WTC11 (cell line): ENCODE results near the gene TRMT44. TPM values are rescaled to one million over a fixed set of nuclear protein-coding genes. Genes with fewer than 3 reads are reported as not detected.

Experiments used
- ATAC-seq: fragments of 200-7000 bp; cut with Tn5 transposase; 2 replicates; pipeline ENCODE4 v1.10.0; 2021; ENCODE audit warnings: mild to moderate bottlenecking, moderate library complexity
- CTCF ChIA-PET: fragments of 300-600 bp; sonication (Branson Sonifier 250); formaldehyde crosslinking; loops from one replicate; lab custom pipeline; 2021; ENCODE audit warnings: antibody characterized with exemption; lab: Charles Lee
- POLR2A ChIA-PET: fragments of 350-600 bp; sonication (Branson Sonifier 250); formaldehyde crosslinking; loops from one replicate; lab custom pipeline; 2021; ENCODE audit warnings: antibody characterized with exemption; lab: Charles Lee
- DNase-seq: peaks from one replicate; pipeline ENCODE4 v3.0.0; 2021; ENCODE audit warnings: low spot score
- H3K27ac Mint-ChIP-seq: 2 replicates; pipeline ENCODE4 v1.8.0; 2021; ENCODE audit warnings: mixed read lengths
- H3K27me3 Mint-ChIP-seq: 2 replicates; pipeline ENCODE4 v1.8.0; 2021; ENCODE audit warnings: low read depth, mild to moderate bottlenecking, moderate library complexity, mixed read lengths
- H3K36me3 Mint-ChIP-seq: 2 replicates; pipeline ENCODE4 v1.8.0; 2021; ENCODE audit warnings: mixed read lengths
- H3K4me1 Mint-ChIP-seq: 2 replicates; pipeline ENCODE4 v1.8.0; 2022; ENCODE audit warnings: mixed read lengths
- H3K4me3 Mint-ChIP-seq: 2 replicates; pipeline ENCODE4 v1.8.0; 2021; ENCODE audit warnings: mild to moderate bottlenecking, moderate library complexity, mixed read lengths
- H3K9me3 Mint-ChIP-seq: 2 replicates; pipeline ENCODE4 v1.8.0; 2021; ENCODE audit warnings: mixed read lengths
- ATF1 ChIP-seq: sonication (generic); formaldehyde crosslinking; IDR thresholded peaks from 2 replicates; pipeline ENCODE4 v1.8.1; 2023; ENCODE audit warnings: mild to moderate bottlenecking, moderate library complexity, missing genetic modification reagents
- CREM ChIP-seq: sonication (generic); formaldehyde crosslinking; IDR thresholded peaks from 2 replicates; pipeline ENCODE4 v1.8.1; 2022; ENCODE audit warnings: mild to moderate bottlenecking, missing genetic modification reagents, moderate library complexity
- ELF4 ChIP-seq: sonication (generic); formaldehyde crosslinking; IDR thresholded peaks from 2 replicates; pipeline ENCODE4 v1.8.1; 2022; ENCODE audit warnings: low read depth, mild to moderate bottlenecking, moderate library complexity, missing genetic modification reagents
- EMX1 ChIP-seq: fragments of 250-450 bp; sonication (Bioruptor Pico); IDR thresholded peaks from 2 replicates; pipeline ENCODE4 v1.8.0; 2021; ENCODE audit warnings: mild to moderate bottlenecking
- ETV6 ChIP-seq: sonication (generic); formaldehyde crosslinking; IDR thresholded peaks from 2 replicates; pipeline ENCODE4 v1.8.1; 2022; ENCODE audit warnings: mild to moderate bottlenecking, missing genetic modification reagents
- GTF2I ChIP-seq: fragments of 250-450 bp; sonication (Bioruptor Pico); conservative IDR thresholded peaks from 2 replicates; pipeline ENCODE4 v1.4.0; 2021; ENCODE audit warnings: mild to moderate bottlenecking
- MXD4 ChIP-seq: fragments of 250-450 bp; sonication (Bioruptor Pico); IDR thresholded peaks from 2 replicates; pipeline ENCODE4 v1.8.0; 2021; ENCODE audit warnings: mild to moderate bottlenecking, moderate library complexity, borderline replicate concordance
- MYBL2 ChIP-seq: sonication (generic); formaldehyde crosslinking; IDR thresholded peaks from 2 replicates; pipeline ENCODE4 v1.8.1; 2023; ENCODE audit warnings: mild to moderate bottlenecking, moderate library complexity, missing genetic modification reagents
- OVOL2 ChIP-seq: fragments of 250-450 bp; sonication (Bioruptor Pico); IDR thresholded peaks from 2 replicates; pipeline ENCODE4 v1.9.0; 2021; ENCODE audit warnings: mild to moderate bottlenecking, borderline replicate concordance
- SOX15 ChIP-seq: fragments of 250-450 bp; sonication (Bioruptor Pico); IDR thresholded peaks from 2 replicates; pipeline ENCODE4 v1.9.0; 2021; ENCODE audit warnings: mild to moderate bottlenecking
- ZNF232 ChIP-seq: sonication (generic); formaldehyde crosslinking; IDR thresholded peaks from 2 replicates; pipeline ENCODE4 v1.8.0; 2022; ENCODE audit warnings: mild to moderate bottlenecking, missing genetic modification reagents
- ZNF423 ChIP-seq: fragments of 250-450 bp; sonication (Bioruptor Pico); IDR thresholded peaks from 2 replicates; pipeline ENCODE4 v2.1.2; 2022; ENCODE audit warnings: mild to moderate bottlenecking, moderate library complexity
- total RNA-seq: library from RNA; stranded (reverse); gene quantifications from 3 replicates; pipeline ENCODE4 v1.2.3, GENCODE V29; 2021
- TF ChIP-seq, protein P1 (sequence below): fragments of 250-450 bp; sonication (Bioruptor Pico); conservative IDR thresholded peaks from 2 replicates; pipeline ENCODE4 v1.9.0; 2021; ENCODE audit warnings: mild to moderate bottlenecking
- TF ChIP-seq, protein P2 (sequence below): sonication (generic); formaldehyde crosslinking; IDR thresholded peaks from 2 replicates; pipeline ENCODE4 v1.8.0; 2022; ENCODE audit warnings: missing genetic modification reagents
- TF ChIP-seq, protein P3 (sequence below): fragments of 250-450 bp; sonication (Bioruptor Pico); IDR thresholded peaks from 2 replicates; pipeline ENCODE4 v1.8.0; 2021; ENCODE audit warnings: mild to moderate bottlenecking
- TF ChIP-seq, protein P4 (sequence below): fragments of 250-450 bp; sonication (Bioruptor Pico); IDR thresholded peaks from 2 replicates; pipeline ENCODE4 v1.9.0; 2021; ENCODE audit warnings: mild to moderate bottlenecking
- TF ChIP-seq, protein P5 (sequence below): fragments of 250-450 bp; sonication (Bioruptor Pico); IDR thresholded peaks from 2 replicates; pipeline ENCODE4 v1.9.0; 2021; ENCODE audit warnings: moderate library complexity, mild to moderate bottlenecking, inconsistent platforms, borderline replicate concordance
- TF ChIP-seq, protein P6 (sequence below): sonication (generic); formaldehyde crosslinking; IDR thresholded peaks from 2 replicates; pipeline ENCODE4 v1.8.1; 2022; ENCODE audit warnings: low read depth, mild to moderate bottlenecking, moderate library complexity, missing genetic modification reagents, borderline replicate concordance
- TF ChIP-seq, protein P7 (sequence below): sonication (generic); formaldehyde crosslinking; IDR thresholded peaks from 2 replicates; pipeline ENCODE4 v1.8.1; 2023; ENCODE audit warnings: mild to moderate bottlenecking, missing genetic modification reagents, moderate library complexity
- TF ChIP-seq, protein P8 (sequence below): sonication (generic); formaldehyde crosslinking; IDR thresholded peaks from 2 replicates; pipeline ENCODE4 v1.8.1; 2023; ENCODE audit warnings: mild to moderate bottlenecking, missing genetic modification reagents
- TF ChIP-seq, protein P9 (sequence below): fragments of 250-450 bp; sonication (Bioruptor Pico); IDR thresholded peaks from 2 replicates; pipeline ENCODE4 v2.1.2; 2022; ENCODE audit warnings: mild to moderate bottlenecking, moderate library complexity

The TRMT44 gene
- total RNA-seq, 1 experiment from 2014 or later = 28.4 TPM

DNA sequence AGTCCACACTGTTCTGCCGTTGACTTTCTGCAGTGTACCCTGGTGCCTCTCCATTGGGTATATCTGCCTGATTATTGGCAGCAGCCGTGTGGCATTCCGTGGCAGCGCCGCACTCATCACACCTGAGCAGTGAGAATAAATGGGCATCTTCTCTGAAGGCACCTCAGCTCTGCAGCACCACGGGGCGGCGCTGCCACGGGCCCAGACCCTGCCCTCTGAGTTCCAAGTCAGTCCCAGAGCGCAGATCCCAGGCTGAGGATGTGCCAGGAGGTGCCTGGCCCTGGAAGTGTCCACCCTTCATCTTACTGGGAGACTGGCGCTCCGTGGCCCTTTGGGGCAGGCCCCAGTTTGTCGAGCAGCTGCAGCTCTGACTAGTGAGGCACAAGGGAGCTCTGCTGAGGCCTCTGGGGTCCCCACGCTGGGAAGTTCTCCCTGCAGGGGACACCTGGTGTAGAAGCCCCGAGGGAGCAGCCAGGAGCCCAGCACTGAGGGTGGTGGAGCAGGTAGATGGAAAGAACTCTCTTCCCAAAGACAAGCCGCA lies 36.6 kb downstream of the TRMT44 start:
- H3K4me1 Mint-ChIP-seq = peaks cover 22% of the 10 kb centered on the region
- no peak overlapping the region for H3K4me3 Mint-ChIP-seq
- DNase-seq (no peak), ATAC-seq (no peak)
- no peak overlapping the region for H3K27ac Mint-ChIP-seq
- no peaks in the 10 kb centered on the region for H3K27me3 Mint-ChIP-seq
- ChIA-PET CTCF (interaction anchor here (2.7 kb wide), 1 partner anchor 130 kb away, joined by 15 read pairs; no protein-coding TSS in a partner anchor), POLR2A (interaction anchor here (0.6 kb wide), 1 partner anchor 125 kb away, joined by 3 read pairs; no protein-coding TSS in a partner anchor)
- no peaks in the 10 kb centered on the region for H3K9me3 Mint-ChIP-seq
- TF ChIP-seq MXD4 = no peak
- TF ChIP-seq ZNF423 (CRISPR knock-in tag) = no peak
- TF ChIP-seq, protein P1, sequence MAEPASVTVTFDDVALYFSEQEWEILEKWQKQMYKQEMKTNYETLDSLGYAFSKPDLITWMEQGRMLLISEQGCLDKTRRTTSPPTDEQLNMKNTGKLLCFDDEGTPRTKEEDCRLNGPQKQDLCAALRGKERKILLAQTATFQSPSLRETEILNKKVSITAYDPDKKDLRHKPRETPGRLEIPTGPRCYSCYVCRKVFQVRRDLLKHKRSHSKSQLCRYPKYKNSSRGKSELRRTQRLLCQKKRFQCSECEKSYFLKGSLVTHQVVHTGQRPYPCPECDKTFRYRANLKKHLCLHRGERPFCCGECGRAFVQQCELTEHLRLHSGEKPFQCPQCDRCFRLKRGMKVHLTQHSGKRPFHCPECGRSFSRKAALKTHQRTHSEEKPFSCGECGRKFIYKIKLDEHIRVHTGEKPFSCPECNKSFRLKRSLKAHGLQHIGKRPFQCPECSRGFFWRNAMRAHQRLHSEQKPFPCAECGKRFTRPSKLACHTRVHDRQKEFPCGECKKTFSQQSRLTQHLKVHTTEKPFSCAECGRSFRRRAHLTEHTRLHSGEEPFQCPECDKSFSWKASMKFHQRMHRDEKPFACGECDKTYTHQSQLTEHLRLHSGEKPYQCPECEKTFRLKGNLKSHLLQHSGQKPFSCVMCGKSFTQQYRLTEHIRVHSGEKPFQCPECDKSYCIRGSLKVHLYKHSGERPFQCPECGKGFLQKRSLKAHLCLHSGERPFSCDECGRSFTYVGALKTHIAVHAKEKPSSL (CRISPR knock-in tag) = no peak
- TF ChIP-seq CREM (CRISPR knock-in tag) = no peak
- TF ChIP-seq, protein P2, sequence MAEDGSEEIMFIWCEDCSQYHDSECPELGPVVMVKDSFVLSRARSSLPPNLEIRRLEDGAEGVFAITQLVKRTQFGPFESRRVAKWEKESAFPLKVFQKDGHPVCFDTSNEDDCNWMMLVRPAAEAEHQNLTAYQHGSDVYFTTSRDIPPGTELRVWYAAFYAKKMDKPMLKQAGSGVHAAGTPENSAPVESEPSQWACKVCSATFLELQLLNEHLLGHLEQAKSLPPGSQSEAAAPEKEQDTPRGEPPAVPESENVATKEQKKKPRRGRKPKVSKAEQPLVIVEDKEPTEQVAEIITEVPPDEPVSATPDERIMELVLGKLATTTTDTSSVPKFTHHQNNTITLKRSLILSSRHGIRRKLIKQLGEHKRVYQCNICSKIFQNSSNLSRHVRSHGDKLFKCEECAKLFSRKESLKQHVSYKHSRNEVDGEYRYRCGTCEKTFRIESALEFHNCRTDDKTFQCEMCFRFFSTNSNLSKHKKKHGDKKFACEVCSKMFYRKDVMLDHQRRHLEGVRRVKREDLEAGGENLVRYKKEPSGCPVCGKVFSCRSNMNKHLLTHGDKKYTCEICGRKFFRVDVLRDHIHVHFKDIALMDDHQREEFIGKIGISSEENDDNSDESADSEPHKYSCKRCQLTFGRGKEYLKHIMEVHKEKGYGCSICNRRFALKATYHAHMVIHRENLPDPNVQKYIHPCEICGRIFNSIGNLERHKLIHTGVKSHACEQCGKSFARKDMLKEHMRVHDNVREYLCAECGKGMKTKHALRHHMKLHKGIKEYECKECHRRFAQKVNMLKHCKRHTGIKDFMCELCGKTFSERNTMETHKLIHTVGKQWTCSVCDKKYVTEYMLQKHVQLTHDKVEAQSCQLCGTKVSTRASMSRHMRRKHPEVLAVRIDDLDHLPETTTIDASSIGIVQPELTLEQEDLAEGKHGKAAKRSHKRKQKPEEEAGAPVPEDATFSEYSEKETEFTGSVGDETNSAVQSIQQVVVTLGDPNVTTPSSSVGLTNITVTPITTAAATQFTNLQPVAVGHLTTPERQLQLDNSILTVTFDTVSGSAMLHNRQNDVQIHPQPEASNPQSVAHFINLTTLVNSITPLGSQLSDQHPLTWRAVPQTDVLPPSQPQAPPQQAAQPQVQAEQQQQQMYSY (CRISPR knock-in tag) = no peak
- TF ChIP-seq GTF2I = no peak
- TF ChIP-seq, protein P3, sequence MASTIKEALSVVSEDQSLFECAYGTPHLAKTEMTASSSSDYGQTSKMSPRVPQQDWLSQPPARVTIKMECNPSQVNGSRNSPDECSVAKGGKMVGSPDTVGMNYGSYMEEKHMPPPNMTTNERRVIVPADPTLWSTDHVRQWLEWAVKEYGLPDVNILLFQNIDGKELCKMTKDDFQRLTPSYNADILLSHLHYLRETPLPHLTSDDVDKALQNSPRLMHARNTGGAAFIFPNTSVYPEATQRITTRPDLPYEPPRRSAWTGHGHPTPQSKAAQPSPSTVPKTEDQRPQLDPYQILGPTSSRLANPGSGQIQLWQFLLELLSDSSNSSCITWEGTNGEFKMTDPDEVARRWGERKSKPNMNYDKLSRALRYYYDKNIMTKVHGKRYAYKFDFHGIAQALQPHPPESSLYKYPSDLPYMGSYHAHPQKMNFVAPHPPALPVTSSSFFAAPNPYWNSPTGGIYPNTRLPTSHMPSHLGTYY (CRISPR knock-in tag) = no peak
- no peak for TF ChIP-seq ETV6 (CRISPR knock-in tag)
- TF ChIP-seq, protein P4, sequence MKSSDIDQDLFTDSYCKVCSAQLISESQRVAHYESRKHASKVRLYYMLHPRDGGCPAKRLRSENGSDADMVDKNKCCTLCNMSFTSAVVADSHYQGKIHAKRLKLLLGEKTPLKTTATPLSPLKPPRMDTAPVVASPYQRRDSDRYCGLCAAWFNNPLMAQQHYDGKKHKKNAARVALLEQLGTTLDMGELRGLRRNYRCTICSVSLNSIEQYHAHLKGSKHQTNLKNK (CRISPR knock-in tag) = no peak
- TF ChIP-seq EMX1 (CRISPR knock-in tag) = no peak
- no peak for TF ChIP-seq ZNF232 (CRISPR knock-in tag)
- TF ChIP-seq ATF1 (CRISPR knock-in tag) = no peak
- TF ChIP-seq, protein P5, sequence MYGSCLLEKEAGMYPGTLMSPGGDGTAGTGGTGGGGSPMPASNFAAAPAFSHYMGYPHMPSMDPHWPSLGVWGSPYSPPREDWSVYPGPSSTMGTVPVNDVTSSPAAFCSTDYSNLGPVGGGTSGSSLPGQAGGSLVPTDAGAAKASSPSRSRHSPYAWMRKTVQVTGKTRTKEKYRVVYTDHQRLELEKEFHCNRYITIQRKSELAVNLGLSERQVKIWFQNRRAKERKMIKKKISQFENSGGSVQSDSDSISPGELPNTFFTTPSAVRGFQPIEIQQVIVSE (CRISPR knock-in tag) = no peak
- TF ChIP-seq, protein P6, sequence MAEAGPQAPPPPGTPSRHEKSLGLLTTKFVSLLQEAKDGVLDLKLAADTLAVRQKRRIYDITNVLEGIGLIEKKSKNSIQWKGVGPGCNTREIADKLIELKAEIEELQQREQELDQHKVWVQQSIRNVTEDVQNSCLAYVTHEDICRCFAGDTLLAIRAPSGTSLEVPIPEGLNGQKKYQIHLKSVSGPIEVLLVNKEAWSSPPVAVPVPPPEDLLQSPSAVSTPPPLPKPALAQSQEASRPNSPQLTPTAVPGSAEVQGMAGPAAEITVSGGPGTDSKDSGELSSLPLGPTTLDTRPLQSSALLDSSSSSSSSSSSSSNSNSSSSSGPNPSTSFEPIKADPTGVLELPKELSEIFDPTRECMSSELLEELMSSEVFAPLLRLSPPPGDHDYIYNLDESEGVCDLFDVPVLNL = no peak
- TF ChIP-seq, all 79 proteins: peak for 0
- peaks cover 17% of the 10 kb centered on the region for H3K36me3 Mint-ChIP-seq

DNA sequence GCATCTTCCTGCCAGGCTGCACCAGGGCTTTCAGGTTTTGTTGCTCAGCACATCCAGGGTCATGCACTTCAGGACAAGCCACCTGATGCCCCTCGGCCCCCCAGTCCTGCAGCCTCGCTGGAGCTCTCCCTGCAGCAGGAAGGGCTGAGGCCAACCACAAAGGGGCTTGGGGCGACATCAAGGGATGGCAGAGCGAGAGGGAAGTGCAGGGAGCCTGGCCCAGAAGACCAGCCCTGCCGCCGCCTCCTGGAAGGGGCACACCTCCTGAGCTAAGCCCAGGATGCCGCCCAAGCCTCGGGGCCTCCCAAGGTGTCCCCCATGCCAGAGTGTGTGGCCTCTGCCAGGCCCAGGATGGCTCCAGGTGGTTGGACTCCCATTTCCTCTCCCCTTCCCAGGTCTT lies 37.1 kb downstream of the TRMT44 start:
- H3K4me3 Mint-ChIP-seq = no peak overlapping the region
- ChIA-PET CTCF (interaction anchor here (2.7 kb wide), 1 partner anchor 130 kb away, joined by 15 read pairs; no protein-coding TSS in a partner anchor), POLR2A (interaction anchor here (0.6 kb wide), 1 partner anchor 124 kb away, joined by 3 read pairs; no protein-coding TSS in a partner anchor)
- no peak for DNase-seq
- H3K9me3 Mint-ChIP-seq = no peaks in the 10 kb centered on the region
- ATAC-seq = no peak
- H3K36me3 Mint-ChIP-seq = peaks cover 17% of the 10 kb centered on the region
- peaks cover 22% of the 10 kb centered on the region for H3K4me1 Mint-ChIP-seq
- no peak for TF ChIP-seq CREM (CRISPR knock-in tag)
- TF ChIP-seq, protein P7, sequence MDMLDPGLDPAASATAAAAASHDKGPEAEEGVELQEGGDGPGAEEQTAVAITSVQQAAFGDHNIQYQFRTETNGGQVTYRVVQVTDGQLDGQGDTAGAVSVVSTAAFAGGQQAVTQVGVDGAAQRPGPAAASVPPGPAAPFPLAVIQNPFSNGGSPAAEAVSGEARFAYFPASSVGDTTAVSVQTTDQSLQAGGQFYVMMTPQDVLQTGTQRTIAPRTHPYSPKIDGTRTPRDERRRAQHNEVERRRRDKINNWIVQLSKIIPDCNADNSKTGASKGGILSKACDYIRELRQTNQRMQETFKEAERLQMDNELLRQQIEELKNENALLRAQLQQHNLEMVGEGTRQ = no peak
- no peak for TF ChIP-seq MYBL2
- TF ChIP-seq, protein P8, sequence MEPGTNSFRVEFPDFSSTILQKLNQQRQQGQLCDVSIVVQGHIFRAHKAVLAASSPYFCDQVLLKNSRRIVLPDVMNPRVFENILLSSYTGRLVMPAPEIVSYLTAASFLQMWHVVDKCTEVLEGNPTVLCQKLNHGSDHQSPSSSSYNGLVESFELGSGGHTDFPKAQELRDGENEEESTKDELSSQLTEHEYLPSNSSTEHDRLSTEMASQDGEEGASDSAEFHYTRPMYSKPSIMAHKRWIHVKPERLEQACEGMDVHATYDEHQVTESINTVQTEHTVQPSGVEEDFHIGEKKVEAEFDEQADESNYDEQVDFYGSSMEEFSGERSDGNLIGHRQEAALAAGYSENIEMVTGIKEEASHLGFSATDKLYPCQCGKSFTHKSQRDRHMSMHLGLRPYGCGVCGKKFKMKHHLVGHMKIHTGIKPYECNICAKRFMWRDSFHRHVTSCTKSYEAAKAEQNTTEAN (CRISPR knock-in tag) = no peak
- TF ChIP-seq OVOL2 = no peak
- TF ChIP-seq, protein P9, sequence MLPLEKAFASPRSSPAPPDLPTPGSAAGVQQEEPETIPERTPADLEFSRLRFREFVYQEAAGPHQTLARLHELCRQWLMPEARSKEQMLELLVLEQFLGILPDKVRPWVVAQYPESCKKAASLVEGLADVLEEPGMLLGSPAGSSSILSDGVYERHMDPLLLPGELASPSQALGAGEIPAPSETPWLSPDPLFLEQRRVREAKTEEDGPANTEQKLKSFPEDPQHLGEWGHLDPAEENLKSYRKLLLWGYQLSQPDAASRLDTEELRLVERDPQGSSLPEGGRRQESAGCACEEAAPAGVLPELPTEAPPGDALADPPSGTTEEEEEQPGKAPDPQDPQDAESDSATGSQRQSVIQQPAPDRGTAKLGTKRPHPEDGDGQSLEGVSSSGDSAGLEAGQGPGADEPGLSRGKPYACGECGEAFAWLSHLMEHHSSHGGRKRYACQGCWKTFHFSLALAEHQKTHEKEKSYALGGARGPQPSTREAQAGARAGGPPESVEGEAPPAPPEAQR = no peak
- no peak for TF ChIP-seq ELF4
- no peak for TF ChIP-seq SOX15 (CRISPR knock-in tag)
- TF ChIP-seq, all 79 proteins: peak for 0
- H3K27ac Mint-ChIP-seq = no peak overlapping the region
- no peaks in the 10 kb centered on the region for H3K27me3 Mint-ChIP-seq
